ENCODE data around the gene FAM83E. TPM values are rescaled to one million over a fixed set of nuclear protein-coding genes. Genes with fewer than 3 reads are reported as not detected.
A peak's percentile ranks its signal among the peaks of the same experiment; 100 is the strongest.

FAM83E gene
- total and polyA plus RNA-seq, 2 of the 8 experiments (the other 6 are each of a cell fraction or from before 2014, with no cell fraction given), result 1.8 to 5.3 TPM

GRCh38 chr19:48635263-48635965 lies 20.5 kb upstream of the FAM83E start:
- Histone ChIP-seq H2BK120ac (replicated peaks; ENCODE audit: low read depth, low read length) (no peak overlapping the region), H2AK5ac (ENCODE audit: low read depth, low read length) (no peak overlapping the region), H2BK20ac (ENCODE audit: low read length) (no peak overlapping the region), H3K4me2 (ENCODE audit: insufficient read depth in 1 of 2, low read depth in 2 of 2, low read length in 2 of 2) (peak overlapping the region; percentile 94 to 95), H4K20me1 (replicated peaks in 1 of 2; ENCODE audit: control insufficient read depth in 1 of 2, insufficient read depth in 2 of 2, low read length in 2 of 2) (peaks cover 0 to 4% of the 10 kb centered on the region in 2 experiments), H3K18ac (ENCODE audit: extremely low read depth, low read length) (peak overlapping the region; percentile 81; the same call in 1 of the 2 replicates), H2BK12ac (ENCODE audit: low read depth, low read length) (no peak overlapping the region), H3K79me1 (ENCODE audit: low read depth, low read length) (no peaks in the 10 kb centered on the region), H3K27ac (ENCODE audit: low read depth, low read length) (no peak overlapping the region), H3K27me3 (replicated peaks in 1 of 4; ENCODE audit: control insufficient read depth in 3 of 4, extremely low read depth in 1 of 4, insufficient read depth in 3 of 4, low read length in 3 of 4) (peaks cover 0 to 2% (median 0%) of the 10 kb centered on the region in 4 experiments; a peak in 2 of 7 replicates), H3K79me2 (ENCODE audit: control insufficient read depth in 1 of 2, insufficient read depth in 2 of 2, low read length in 2 of 2) (no peaks in the 10 kb centered on the region), H3K56ac (replicated peaks; ENCODE audit: insufficient read length, low read depth, low read length) (no peak overlapping the region), H4K5ac (ENCODE audit: insufficient read length, low read depth, low read length) (no peak overlapping the region), H3K4me3 (ENCODE audit: extremely low read depth in 1 of 4, insufficient read depth in 2 of 4, low read depth in 3 of 4, low read length in 4 of 4) (peak overlapping the region; percentile 58 to 74 (median 66)), H4K8ac (ENCODE audit: extremely low read depth, insufficient read depth, low read length) (no peak overlapping the region), H3K9ac (replicated peaks in 1 of 4; ENCODE audit: extremely low read depth in 1 of 4, low read depth in 3 of 4, low read length in 3 of 4) (peak overlapping the region in 1 of 4 experiments; percentile 53; a peak in 3 of 7 replicates), H3K4ac (replicated peaks; ENCODE audit: insufficient read length, low read depth, low read length) (no peak overlapping the region), H3K14ac (ENCODE audit: insufficient read length) (no peak overlapping the region), H3K9me3 (ENCODE audit: insufficient read depth in 2 of 2, low read depth in 1 of 2, low read length in 1 of 2) (no peaks in the 10 kb centered on the region), H3K36me3 (ENCODE audit: control insufficient read depth in 2 of 4, insufficient read depth in 4 of 4, low read length in 3 of 4) (no peaks in the 10 kb centered on the region), H3K23ac (ENCODE audit: insufficient read length) (no peak overlapping the region), H3K4me1 (replicated peaks in 1 of 4; ENCODE audit: control insufficient read depth in 3 of 4, insufficient read depth in 4 of 4, low read length in 3 of 4) (peaks cover 9 to 37% (median 29%) of the 10 kb centered on the region in 4 experiments), H3K23me2 (ENCODE audit: low read depth, low read length) (peaks cover 27% of the 10 kb centered on the region), H2AFZ (ENCODE audit: low read length) (no peak overlapping the region), H2BK5ac (ENCODE audit: low read depth, low read length) (no peak overlapping the region), H2BK15ac (ENCODE audit: low read length) (no peak overlapping the region), H4K91ac (replicated peaks; ENCODE audit: insufficient read length, low read length) (no peak overlapping the region)
- FAIRE-seq, result no peak
- WGBS, 2 experiments (ENCODE audit: extremely low coverage in 1 of 2, insufficient coverage in 1 of 2, insufficient read length in 1 of 2, insufficient replicate concordance in 2 of 2, low coverage in 1 of 2, low lambda C conversion rate in 2 of 2, missing lambda C conversion rate in 1 of 2), result 19% methylated on average over 7 of the region's 67 CpGs; no CpG with 5 or more reads in 1 of the 2 experiments
- TF ChIP-seq MAX (IDR thresholded peaks at IDR 0.05), result 0 out of 2 replicates have a peak, but pooled peaks have one; percentile 8
- peak; percentile 38; the same call in 1 of the 2 replicates for TF ChIP-seq NRF1 (IDR thresholded peaks at IDR 0.05; ENCODE audit: low read depth, low read length)
- peak; percentile 12; the same call in 1 of the 2 replicates for TF ChIP-seq TAF1 (IDR thresholded peaks at IDR 0.05; ENCODE audit: low read depth, low read length)
- peak; percentile 23 for TF ChIP-seq TAF7 (optimal IDR thresholded peaks at IDR 0.05; ENCODE audit: borderline replicate concordance, low read depth, low read length)
- no peak for TF ChIP-seq GTF2F1 (IDR thresholded peaks at IDR 0.05; ENCODE audit: borderline replicate concordance, low read depth, low read length)
- TF ChIP-seq EGR1 (IDR thresholded peaks at IDR 0.05; ENCODE audit: borderline replicate concordance, low read depth, low read length), result peak; percentile 23; the same call in 1 of the 2 replicates
- TF ChIP-seq SIN3A (conservative IDR thresholded peaks at IDR 0.05 in 1 of 2, IDR thresholded peaks at IDR 0.05 in 1 of 2; ENCODE audit: low read depth in 1 of 2, low read length in 2 of 2), result peak in 1 of 2 experiments; percentile 57; a peak in 1 of 4 replicates
- no peak for TF ChIP-seq SP4 (IDR thresholded peaks at IDR 0.05; ENCODE audit: low read length)
- peak in 1 of 2 experiments; percentile 10; a peak in 1 of 3 replicates for TF ChIP-seq POLR2A (IDR thresholded peaks at IDR 0.05; ENCODE audit: control extremely low read depth in 1 of 2, low read depth in 2 of 2, low read length in 2 of 2)
- CTCF ChIA-PET (ENCODE audit: partially characterized antibody), result no interaction called here
- POLR2A ChIA-PET (ENCODE audit: partially characterized antibody), result interaction anchor here (0.6 to 30.9 kb wide), 3 partner anchors 10 to 265 kb away, joined by 3 to 788 read pairs (median 3); partner anchors contain the start of genes CA11, FAM83E, NUCB1 and RPL18
- peak in 1 of 2 experiments; percentile 84 for DNase-seq (ENCODE audit: low read depth in 1 of 2, low spot score in 2 of 2)
